NCI-H526 treated with DMSO at 0.1 percent for 48 hours (cell line): ENCODE results near the gene TBC1D10B.
A peak's percentile ranks its signal among the peaks of the same experiment; 100 is the strongest.

ENCODE experiments used
- DNase-seq: peaks from one replicate; lab custom pipeline; 2025; lab: John Stamatoyannopoulos, UW

TBC1D10B gene

GRCh38 chr16:30370456-30371247 is at the start of gene TBC1D10B:
Gene TBC1D10B (minus strand): TSS chr16:30370494. CDS start chr16:30370183, 311 bp downstream.
- DNase-seq = peak; percentile 100

DNA sequence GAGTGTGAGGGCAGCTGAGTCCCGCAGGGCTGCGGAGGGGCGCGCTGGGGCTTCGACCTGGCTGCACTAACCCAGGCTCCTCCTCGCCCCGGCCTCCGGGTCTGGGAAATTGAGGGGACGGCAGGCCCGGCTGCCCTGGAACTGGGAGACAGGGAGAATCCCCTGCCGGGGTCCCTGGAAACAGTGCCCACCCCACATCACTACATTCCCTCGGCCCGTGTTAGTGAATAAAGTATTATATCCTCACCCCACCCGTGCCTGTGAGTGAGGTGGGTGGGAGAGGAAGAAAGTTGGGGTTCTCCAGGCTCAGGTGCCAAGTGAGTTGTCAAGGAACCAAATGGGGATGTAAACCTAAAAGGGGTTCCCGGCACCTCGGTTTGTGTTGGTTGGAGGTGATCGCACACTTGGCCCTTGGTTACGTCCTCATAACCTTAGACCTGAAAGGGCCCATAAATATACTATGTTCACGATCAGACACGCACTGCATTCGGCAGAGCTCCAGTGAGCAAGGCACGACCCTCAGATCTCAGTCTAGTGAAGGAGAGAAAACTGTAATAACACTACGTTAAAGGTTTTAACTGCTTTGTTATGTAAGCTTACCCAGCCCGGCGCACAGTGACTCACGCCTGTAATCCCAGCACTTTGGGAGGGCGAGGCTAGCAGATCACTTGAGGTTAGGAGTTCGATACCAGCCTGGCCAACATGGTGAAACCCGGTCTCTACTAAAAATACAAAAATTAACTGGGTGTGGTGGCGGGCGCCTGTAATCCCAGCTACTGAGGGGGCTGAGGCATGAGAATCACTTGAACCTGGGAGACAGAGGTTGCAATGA is 48.3 kb upstream of the TBC1D10B start:
- no peak for DNase-seq

DNA sequence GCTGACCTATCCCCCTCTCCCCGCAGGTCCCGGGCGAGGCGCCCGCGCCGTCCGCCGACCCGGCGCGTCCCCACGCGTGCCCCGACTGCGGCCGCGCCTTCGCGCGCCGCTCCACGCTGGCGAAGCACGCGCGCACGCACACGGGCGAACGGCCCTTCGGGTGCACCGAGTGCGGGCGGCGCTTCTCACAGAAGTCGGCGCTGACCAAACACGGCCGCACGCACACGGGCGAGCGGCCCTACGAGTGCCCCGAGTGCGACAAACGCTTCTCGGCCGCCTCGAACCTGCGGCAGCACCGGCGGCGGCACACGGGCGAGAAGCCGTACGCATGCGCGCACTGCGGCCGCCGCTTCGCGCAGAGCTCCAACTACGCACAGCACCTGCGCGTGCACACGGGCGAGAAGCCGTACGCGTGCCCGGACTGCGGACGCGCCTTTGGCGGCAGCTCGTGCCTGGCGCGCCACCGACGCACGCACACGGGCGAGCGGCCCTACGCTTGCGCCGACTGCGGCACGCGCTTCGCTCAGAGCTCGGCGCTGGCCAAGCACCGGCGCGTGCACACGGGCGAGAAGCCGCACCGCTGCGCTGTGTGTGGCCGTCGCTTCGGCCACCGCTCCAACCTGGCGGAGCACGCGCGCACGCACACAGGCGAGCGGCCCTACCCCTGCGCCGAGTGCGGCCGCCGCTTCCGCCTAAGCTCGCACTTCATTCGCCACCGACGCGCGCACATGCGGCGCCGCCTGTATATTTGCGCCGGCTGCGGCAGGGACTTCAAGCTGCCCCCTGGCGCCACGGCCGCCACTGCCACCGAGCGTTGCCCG is 47.4 kb upstream of the TBC1D10B start:
- peak; percentile 85 for DNase-seq

- no peak for DNase-seq
Observed at GRCh38 chr16:30416624-30417528, 46.6 kb upstream of the TBC1D10B start.

GRCh38 chr16:30416047-30416603 is 45.8 kb upstream of the TBC1D10B start:
- no peak for DNase-seq

DNA sequence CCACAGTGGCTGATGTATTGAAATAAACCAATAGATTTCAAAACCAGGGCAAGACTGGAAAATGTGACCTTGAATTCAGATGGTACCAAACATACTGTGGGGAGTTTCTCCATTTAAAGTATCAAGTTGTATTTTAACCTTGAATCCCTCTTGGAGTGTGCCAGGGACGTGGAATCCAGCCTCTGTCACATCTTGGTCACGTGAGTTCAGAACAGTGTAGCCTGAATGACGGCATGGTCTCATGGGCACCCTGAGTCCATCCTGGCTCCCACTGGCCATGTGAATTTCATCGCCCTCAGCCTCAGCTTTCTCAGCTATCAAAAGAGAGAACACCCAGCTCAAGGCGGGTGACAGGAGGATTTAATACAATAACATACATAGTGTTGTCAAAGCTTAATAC is 43.9 kb upstream of the TBC1D10B start:
- DNase-seq = no peak

GRCh38 chr16:30413112-30413806 is 43.0 kb upstream of the TBC1D10B start:
- DNase-seq = no peak

- DNase-seq = peak; percentile 74
Observed at GRCh38 chr16:30409125-30410060, 39.1 kb upstream of the TBC1D10B start.

DNA sequence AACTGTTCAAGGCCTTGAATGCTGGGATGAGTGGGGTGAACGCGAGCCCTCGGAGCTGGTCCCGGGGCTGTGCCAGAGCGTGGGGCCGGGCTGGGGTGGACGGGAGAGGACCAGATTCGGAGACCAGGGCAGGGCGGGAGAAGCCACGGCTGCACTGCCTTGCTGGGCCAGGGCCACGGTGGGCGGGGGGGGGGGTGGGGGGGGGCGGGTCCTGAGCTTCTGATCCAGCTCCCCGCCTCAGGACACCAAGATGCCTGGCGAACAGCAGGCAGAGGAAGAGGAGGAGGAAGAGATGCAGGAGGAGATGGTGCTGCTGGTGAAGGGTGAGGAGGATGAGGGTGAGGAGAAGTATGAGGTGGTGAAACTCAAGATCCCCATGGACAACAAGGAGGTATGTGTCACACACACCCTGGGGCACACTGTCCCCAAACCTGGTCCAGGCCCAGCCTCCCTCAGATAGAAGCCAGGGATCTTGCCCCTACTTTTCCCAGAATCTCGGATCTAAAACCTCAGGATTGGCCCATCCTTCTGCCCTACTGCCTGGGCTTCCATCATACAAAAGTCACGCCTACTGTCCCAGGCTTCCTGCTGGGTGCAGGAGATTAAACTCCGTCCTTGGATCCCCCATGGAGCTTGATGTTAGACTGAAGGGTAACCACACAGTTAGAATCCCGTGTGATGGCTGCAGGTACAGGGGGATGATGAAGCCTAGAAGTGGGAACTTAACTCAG is 37.7 kb upstream of the TBC1D10B start:
- peak; percentile 33 for DNase-seq

GRCh38 chr16:30407102-30407803 is 37.0 kb upstream of the TBC1D10B start, which contains the start of gene ZNF771:
Gene ZNF771 (plus strand): TSS chr16:30407606. CDS start chr16:30408054, 448 bp downstream.
- DNase-seq = peak; percentile 78

DNA sequence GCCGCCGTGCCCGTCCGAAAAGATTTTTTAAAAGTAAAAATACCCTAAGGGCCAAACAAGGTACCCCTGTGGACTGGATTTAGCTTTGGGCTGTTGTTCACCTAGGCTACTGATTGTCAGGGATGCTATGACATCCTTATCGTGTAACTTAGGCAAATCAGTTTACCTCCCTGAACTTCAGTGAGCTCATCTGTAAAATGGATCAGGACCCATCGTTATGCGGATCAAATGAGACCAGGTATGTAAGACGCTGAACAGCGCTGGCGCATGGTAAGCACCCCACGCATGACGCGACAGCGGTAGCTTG is 36.5 kb upstream of the TBC1D10B start:
- DNase-seq = no peak

- no peak for DNase-seq
Observed at GRCh38 chr16:30401768-30402425, 31.6 kb upstream of the TBC1D10B start.

DNA sequence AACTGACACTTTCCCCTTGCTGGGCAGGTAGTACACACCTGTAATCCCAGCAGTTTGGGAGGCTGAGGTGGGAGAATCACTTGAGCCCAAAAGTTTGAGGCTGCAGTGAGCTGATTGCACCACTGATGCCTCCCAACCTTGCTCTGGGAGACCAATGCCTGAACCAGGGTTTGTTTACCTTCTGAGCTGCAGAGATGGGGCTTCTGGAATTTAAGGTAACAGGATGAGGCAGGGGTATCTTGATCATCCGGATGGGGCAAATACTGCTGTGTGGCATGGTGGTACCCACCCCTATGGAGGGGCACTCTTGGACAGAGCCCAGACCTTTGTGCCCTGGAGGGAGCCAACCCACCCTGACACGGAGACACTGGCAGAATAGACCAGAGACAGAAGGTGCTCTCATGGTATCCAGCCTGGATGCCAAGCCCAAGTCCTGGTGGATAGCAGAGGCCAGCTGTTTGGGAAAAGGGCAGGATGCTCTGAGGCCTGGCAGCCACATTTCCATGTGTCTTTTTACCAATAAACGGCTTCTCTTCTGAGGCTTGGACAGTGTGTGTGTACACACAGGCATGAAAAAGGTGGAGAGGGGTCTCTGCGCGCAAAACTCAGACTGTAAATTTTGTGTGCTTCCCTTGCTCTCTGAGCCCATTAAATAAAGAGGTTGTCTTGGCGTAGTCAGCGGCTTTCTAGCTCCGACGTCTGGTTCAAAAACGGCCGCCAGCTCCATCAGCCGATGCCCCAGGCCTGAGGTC is 29.3 kb upstream of the TBC1D10B start:
- DNase-seq = no peak

- no peak for DNase-seq
Observed at GRCh38 chr16:30398661-30399434, 28.6 kb upstream of the TBC1D10B start.

DNA sequence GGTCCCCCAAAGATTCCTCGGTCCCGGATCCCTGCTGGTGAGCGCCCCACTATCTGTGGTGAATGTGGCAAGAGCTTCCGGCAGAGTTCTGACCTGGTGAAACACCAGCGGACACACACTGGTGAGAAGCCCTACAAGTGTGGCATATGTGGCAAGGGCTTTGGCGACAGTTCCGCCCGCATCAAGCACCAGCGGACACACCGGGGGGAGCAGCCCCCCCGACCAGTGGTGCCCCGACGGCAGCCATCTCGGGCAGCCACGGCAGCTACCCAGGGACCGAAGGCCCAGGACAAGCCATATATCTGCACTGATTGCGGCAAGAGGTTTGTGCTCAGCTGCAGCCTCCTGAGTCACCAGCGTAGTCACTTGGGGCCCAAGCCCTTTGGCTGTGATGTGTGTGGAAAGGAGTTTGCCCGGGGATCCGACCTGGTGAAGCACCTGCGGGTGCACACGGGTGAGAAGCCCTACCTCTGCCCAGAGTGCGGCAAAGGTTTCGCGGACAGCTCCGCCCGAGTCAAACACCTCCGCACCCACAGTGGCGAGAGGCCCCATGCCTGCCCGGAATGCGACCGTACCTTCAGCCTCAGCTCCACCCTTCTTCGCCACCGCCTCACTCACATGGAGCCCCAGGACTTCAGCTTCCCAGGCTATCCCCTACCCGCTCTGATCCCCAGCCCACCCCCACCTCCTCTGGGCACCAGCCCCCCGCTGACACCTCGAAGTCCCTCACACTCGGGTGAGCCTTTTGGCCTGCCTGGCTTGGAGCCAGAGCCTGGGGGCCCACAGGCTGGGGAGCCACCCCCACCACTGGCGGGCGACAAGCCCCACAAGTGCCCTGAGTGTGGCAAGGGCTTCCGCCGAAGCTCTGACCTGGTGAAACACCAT is 27.7 kb upstream of the TBC1D10B start:
- no peak for DNase-seq
